ENCODE data around the gene RASEF. TPM values are rescaled to one million over a fixed set of nuclear protein-coding genes. Genes with fewer than 3 reads are reported as not detected.
"Not testable (repeated sequence)": the region's sequence is repeated elsewhere in the genome, so short reads cannot be mapped to it uniquely, and the experiment has no call there.

RASEF gene
- total RNA-seq, 2 donors from 2014 or later = 0.16 TPM; not detected in 1

GRCh38 chr9:82939451-82939850, 123.5 kb downstream of the RASEF start:
- no peak overlapping the region for H3K27ac ChIP-seq
- TF ChIP-seq CTCF (IDR thresholded peaks at IDR 0.05) = no peak
- H3K4me1 ChIP-seq = no peaks in the 10 kb centered on the region
- no peaks in the 10 kb centered on the region for H3K9me3 ChIP-seq
- H3K27me3 ChIP-seq = no peaks in the 10 kb centered on the region
- H3K4me3 ChIP-seq = no peak overlapping the region
- DNase-seq (ENCODE audit: low spot score) = no peak
- H3K36me3 ChIP-seq = no peaks in the 10 kb centered on the region

- Histone ChIP-seq H3K27me3 (no peaks in the 10 kb centered on the region), H3K4me3 (no peak overlapping the region), H3K4me1 (no peaks in the 10 kb centered on the region), H3K27ac (no peak overlapping the region), H3K9me3 (no peaks in the 10 kb centered on the region), H3K36me3 (no peaks in the 10 kb centered on the region)
- no peak for DNase-seq (ENCODE audit: low spot score)
- TF ChIP-seq CTCF (IDR thresholded peaks at IDR 0.05) = no peak
These were observed 124.3 kb downstream of the RASEF start for GRCh38 chr9:82938426-82939218.

- H3K36me3 ChIP-seq; H3K4me3 ChIP-seq; H3K4me1 ChIP-seq; H3K27me3 ChIP-seq; H3K27ac ChIP-seq; DNase-seq (ENCODE audit: low spot score); H3K9me3 ChIP-seq: not testable (repeated sequence)
These were observed 126.4 kb downstream of the RASEF start for GRCh38 chr9:82936561-82936960.

DNA sequence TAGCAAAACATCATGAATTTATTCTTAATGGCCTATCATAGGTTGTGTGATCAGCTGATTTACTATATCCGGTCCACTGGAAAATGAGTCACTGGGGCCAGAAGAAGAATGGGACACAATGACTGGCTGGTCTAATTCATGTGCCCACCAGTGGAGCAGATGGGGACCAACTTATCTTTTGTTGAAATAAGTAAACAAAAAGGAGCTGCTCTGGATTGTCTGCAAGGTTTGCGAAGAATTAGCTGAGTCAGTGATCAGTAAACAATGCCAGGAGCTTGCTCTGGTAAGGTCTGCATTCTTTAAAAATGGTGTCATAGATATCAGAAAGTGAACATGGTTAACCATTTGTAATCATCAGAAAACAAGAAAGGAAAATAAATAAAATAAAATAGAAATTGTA, 128.0 kb downstream of the RASEF start:
- Histone ChIP-seq H3K4me3 (no peak overlapping the region), H3K27ac (no peak overlapping the region), H3K27me3 (no peaks in the 10 kb centered on the region), H3K9me3 (no peaks in the 10 kb centered on the region), H3K4me1 (no peaks in the 10 kb centered on the region), H3K36me3 (no peaks in the 10 kb centered on the region)
- TF ChIP-seq CTCF (IDR thresholded peaks at IDR 0.05) = no peak
- no peak for DNase-seq (ENCODE audit: low spot score)

- H3K9me3 ChIP-seq; H3K36me3 ChIP-seq; H3K4me1 ChIP-seq; H3K4me3 ChIP-seq; H3K27me3 ChIP-seq; H3K27ac ChIP-seq; DNase-seq (ENCODE audit: low spot score): not testable (repeated sequence)
These were observed 128.9 kb downstream of the RASEF start for GRCh38 chr9:82934025-82934424.

DNA sequence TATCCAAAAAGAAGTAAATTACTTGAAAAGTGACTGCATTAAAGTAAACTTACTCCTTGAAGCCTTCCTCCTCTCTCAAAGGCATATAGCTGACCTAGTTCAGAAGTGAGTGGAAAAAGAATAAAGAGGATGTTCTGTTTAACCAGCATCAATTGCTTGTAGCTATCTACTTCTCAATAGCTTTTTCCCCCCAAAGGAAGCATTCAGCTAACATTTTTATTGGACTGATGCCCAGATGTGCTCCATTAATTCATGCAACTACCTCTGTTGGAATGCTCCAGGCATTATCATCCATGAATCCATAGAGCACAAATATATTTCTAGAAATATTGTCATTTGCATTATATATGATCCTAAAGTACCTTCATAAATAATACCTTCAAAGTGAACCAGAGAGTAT, 132.8 kb downstream of the RASEF start:
- no peaks in the 10 kb centered on the region for H3K36me3 ChIP-seq
- no peak for TF ChIP-seq CTCF (IDR thresholded peaks at IDR 0.05)
- no peaks in the 10 kb centered on the region for H3K9me3 ChIP-seq
- H3K4me3 ChIP-seq = no peak overlapping the region
- no peaks in the 10 kb centered on the region for H3K27me3 ChIP-seq
- no peak for DNase-seq (ENCODE audit: low spot score)
- H3K4me1 ChIP-seq = no peaks in the 10 kb centered on the region
- H3K27ac ChIP-seq = no peak overlapping the region
